Measurements from ENCODE around the gene PNLIPRP2.

The PNLIPRP2 gene

DNA sequence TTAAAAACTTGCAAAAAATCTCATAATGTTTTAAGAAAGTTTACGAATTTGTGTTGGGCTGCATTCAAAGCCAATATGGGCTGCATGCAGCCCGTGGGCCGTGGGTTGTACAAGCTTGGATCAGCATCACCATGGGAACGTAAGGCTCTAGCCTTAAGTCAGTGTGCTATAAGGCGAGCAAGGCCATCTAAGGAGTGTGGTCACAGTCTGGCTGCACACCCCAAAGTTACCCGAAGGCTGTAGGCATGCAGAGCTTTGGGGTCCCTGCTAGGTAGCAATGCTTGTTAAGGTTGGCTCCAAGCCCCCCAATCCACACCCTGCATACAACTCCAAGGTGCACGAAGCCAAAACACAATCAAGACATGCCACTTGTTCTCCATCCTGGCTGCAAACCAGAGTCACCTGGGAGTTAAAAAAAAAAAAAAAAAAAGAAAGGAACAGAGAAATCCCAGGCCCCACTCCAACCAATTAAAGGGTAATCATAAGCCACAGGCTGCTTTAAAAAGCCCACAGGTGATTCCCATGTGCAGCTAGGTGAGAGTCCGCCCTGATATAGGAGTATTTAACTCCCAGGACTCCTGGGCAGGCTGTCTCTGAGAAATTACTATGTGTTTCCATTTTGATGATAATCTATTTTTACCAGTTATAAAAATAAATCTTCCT is 8.5 kb upstream of the PNLIPRP2 start:
- DNase-seq (ENCODE audit: low spot score) = no peak

GRCh38 chr10:116613471-116613870 is 7.3 kb upstream of the PNLIPRP2 start:
- no peak for DNase-seq (ENCODE audit: low spot score)

- DNase-seq (ENCODE audit: low spot score) = no peak
These were observed 6.0 kb upstream of the PNLIPRP2 start for GRCh38 chr10:116614796-116615195.

- DNase-seq (ENCODE audit: low spot score) = no peak
These were observed 5.5 kb upstream of the PNLIPRP2 start for GRCh38 chr10:116615199-116615776.

GRCh38 chr10:116621476-116621875 is 723 bp downstream of the PNLIPRP2 start:
- no peak for DNase-seq (ENCODE audit: low spot score)

- DNase-seq (ENCODE audit: low spot score) = no peak
These were observed 1.3 kb downstream of the PNLIPRP2 start for GRCh38 chr10:116621934-116622655.

- DNase-seq (ENCODE audit: low spot score) = no peak
These were observed 5.1 kb downstream of the PNLIPRP2 start for GRCh38 chr10:116625845-116626244.

- DNase-seq (ENCODE audit: low spot score) = no peak
These were observed 6.1 kb downstream of the PNLIPRP2 start for GRCh38 chr10:116626815-116627214.

DNA sequence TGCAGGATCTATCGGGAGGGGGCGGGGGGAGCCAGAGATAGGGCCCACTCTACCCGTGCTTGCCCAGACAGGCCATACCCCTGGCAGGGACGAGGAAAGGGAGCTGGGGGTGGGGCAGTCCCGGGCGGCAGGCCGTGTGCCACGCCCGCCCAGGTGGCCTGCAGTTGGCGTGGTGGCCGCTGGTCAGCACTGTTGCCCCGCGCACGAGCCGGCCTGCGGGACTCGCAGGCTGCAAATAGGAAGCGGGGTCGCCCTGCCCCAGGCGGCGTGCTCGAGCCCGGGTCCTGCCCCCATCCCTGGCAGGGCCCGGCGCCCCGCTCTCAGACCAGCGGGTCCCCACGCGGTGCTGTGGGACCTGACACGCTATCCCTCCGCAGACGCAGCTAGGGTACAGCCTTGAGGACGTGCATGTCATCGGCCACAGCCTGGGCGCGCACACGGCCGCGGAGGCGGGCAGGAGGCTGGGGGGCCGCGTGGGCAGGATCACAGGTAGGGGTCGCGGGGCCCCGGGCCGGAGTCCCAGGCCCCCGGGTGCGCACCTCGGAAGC is 6.7 kb downstream of the PNLIPRP2 start:
- no peak for DNase-seq (ENCODE audit: low spot score)

GRCh38 chr10:116629340-116629739 is 8.6 kb downstream of the PNLIPRP2 start:
- DNase-seq (ENCODE audit: low spot score) = no peak

DNA sequence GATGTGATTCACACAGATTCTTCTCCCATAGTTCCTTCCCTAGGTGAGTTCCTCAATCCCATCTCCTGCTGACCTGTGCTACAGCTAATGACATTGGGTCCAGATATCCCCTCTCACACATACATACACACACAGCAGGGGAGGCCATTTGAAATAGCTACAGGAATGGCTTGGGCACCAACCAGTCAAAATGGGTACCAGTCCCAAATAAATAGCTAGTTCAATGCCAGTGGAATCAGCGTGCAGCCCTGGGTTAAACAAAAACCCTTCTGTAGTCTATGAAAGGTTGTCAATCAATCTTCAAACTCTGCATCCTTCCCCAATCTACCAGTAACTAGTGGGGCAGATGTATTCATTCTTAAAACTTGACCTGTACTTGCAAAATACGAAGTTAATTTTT is 9.3 kb downstream of the PNLIPRP2 start:
- DNase-seq (ENCODE audit: low spot score) = no peak

GRCh38 chr10:116631871-116632295 is 11.1 kb downstream of the PNLIPRP2 start:
- DNase-seq (ENCODE audit: low spot score) = no peak

DNA sequence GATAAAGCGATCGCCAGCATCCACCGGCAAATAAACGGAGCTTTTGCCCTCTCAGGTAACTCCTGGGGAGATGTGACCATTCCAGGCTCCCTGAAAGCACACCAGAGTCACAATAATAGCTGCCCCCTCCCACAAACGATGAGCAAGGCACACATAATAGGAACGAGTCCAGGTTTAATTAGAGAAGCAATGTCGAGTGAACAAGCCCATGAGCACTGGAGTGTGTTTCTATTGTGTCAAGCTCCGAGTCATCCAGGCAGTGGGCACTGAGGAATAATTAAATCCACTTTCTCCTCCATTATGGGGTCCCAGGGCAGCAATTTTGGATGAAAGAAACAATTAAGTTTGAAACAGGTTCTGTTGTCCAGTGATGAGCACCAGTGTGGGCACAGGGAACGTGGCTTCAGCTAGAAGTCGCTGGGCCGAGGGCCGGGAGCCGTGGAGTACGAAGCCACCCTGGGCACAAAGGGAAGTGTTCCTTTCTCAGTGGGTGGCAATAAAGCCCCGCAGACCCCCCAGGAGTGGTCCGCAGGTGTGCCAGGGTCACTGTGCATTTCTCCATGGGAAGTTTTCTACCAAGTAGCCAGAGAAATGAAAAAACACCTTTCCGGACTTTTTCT is 12.0 kb downstream of the PNLIPRP2 start:
- no peak for DNase-seq (ENCODE audit: low spot score)

GRCh38 chr10:116633216-116633600 is 12.5 kb downstream of the PNLIPRP2 start:
- no peak for DNase-seq (ENCODE audit: low spot score)

DNA sequence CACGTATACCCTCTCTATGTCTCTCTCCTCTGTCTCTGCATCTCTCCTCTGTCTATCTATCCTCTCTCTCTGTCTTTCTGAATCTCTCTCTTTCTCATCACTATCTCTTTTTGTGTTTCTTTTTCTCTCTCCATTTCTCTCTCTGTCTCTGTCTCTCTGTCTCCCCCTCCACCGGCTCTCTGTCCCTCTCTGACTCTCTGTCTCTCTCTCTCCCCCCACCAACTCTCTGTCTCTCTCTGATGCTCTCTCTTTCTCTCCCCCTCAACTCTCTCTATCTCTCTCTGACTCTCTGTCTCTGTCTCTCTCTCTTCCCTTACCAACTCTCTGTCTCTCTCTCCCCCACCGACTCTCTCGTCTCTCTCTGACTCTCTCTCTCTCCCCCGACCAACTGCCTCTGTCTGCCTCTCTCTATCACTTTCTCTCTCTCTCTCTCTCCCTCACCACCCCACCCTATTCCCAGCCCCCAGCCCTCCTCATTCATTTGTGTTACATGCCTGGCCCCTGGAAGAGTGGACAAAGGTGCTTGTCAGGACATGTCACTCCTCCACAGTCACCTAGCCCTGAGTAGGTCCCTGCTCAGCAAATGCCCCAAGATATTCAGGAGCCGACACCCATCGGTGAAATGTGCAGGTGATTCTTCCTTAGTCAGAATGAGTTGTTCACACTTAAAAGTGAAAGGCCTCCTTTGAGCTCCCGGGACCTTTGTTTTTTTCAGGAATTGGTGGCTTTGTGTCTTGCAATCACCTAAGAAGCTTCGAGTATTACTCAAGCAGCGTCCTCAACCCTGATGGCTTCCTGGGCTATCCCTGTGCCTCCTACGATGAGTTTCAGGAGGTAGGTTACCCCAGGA is 13.6 kb downstream of the PNLIPRP2 start:
- no peak for DNase-seq (ENCODE audit: low spot score)

- no peak for DNase-seq (ENCODE audit: low spot score)
These were observed 15.6 kb downstream of the PNLIPRP2 start for GRCh38 chr10:116636385-116636784.

- no peak for DNase-seq (ENCODE audit: low spot score)
These were observed 16.2 kb downstream of the PNLIPRP2 start for GRCh38 chr10:116636976-116637375.

- DNase-seq (ENCODE audit: low spot score) = no peak
These were observed 17.1 kb downstream of the PNLIPRP2 start for GRCh38 chr10:116637830-116638229.

GRCh38 chr10:116646502-116646901 is 25.7 kb downstream of the PNLIPRP2 start:
- DNase-seq (ENCODE audit: low spot score) = no peak

DNA sequence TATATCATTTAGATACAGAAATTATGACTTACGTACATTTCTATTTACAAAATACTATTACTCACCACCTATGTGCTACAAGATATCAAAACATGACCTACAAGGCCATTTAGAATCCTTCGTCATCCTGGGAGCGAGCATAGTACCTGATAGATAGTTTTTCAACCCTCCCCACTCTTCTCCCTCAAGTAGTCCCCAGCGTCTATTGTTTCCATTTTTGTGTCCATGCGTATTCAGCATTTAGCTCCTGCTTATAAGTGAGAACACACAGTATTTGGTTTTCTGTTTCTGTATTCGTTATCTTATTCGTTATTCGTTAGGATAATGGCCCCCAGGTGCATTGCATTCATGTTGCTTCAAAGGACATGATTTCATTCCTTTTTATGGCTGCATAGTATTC is 28.1 kb downstream of the PNLIPRP2 start:
- no peak for DNase-seq (ENCODE audit: low spot score)

- DNase-seq (ENCODE audit: low spot score) = no peak
These were observed 33.1 kb downstream of the PNLIPRP2 start for GRCh38 chr10:116653885-116654284.

- DNase-seq (ENCODE audit: low spot score) = no peak
These were observed 34.1 kb downstream of the PNLIPRP2 start for GRCh38 chr10:116654816-116655215.
